ENCODE results near the gene HLX.

The HLX gene

GRCh38 chr1:220908757-220909156, 29.5 kb downstream of the HLX start:
- TF ChIP-seq ISL1 (CRISPR knock-in tag; IDR thresholded peaks at IDR 0.05) (no peak), ZC3H10 (CRISPR knock-in tag; IDR thresholded peaks at IDR 0.05) (no peak), ESRRG (CRISPR knock-in tag; IDR thresholded peaks at IDR 0.05) (no peak), ZFP30 (CRISPR knock-in tag; IDR thresholded peaks at IDR 0.05) (no peak), ARNTL (CRISPR knock-in tag; IDR thresholded peaks at IDR 0.05; ENCODE audit: borderline replicate concordance, low read depth) (no peak), POU6F1 (CRISPR knock-in tag; IDR thresholded peaks at IDR 0.05; ENCODE audit: borderline replicate concordance, low read depth) (no peak), BACH2 (CRISPR knock-in tag; IDR thresholded peaks at IDR 0.05; ENCODE audit: borderline replicate concordance) (no peak), PATZ1 (CRISPR knock-in tag; IDR thresholded peaks at IDR 0.05; ENCODE audit: borderline replicate concordance) (no peak), OSR1 (CRISPR knock-in tag; IDR thresholded peaks at IDR 0.05) (no peak), TOX (CRISPR knock-in tag; IDR thresholded peaks at IDR 0.05; ENCODE audit: borderline replicate concordance) (no peak), GLIS3 (CRISPR knock-in tag; IDR thresholded peaks at IDR 0.05) (no peak), SNAI2 (CRISPR knock-in tag; IDR thresholded peaks at IDR 0.05) (no peak)
- peak; percentile 77 for ATAC-seq

- no peak for ATAC-seq
These were observed 30.8 kb downstream of the HLX start for GRCh38 chr1:220910021-220910420.

GRCh38 chr1:220914283-220915116, 35.3 kb downstream of the HLX start:
- TF ChIP-seq ISL1 (CRISPR knock-in tag; IDR thresholded peaks at IDR 0.05) (no peak), ZFP30 (CRISPR knock-in tag; IDR thresholded peaks at IDR 0.05) (no peak), SNAI2 (CRISPR knock-in tag; IDR thresholded peaks at IDR 0.05) (no peak), TSHZ2 (CRISPR knock-in tag; IDR thresholded peaks at IDR 0.05) (no peak), ARNTL (CRISPR knock-in tag; IDR thresholded peaks at IDR 0.05; ENCODE audit: borderline replicate concordance, low read depth) (no peak), BACH2 (CRISPR knock-in tag; IDR thresholded peaks at IDR 0.05; ENCODE audit: borderline replicate concordance) (no peak), RARB (CRISPR knock-in tag; IDR thresholded peaks at IDR 0.05) (no peak), OSR1 (CRISPR knock-in tag; IDR thresholded peaks at IDR 0.05) (no peak), CSDC2 (CRISPR knock-in tag; IDR thresholded peaks at IDR 0.05) (no peak), ZC3H10 (CRISPR knock-in tag; IDR thresholded peaks at IDR 0.05) (no peak), ZNF8 (CRISPR knock-in tag; IDR thresholded peaks at IDR 0.05) (no peak), GLIS3 (CRISPR knock-in tag; IDR thresholded peaks at IDR 0.05) (no peak)
- no peak for ATAC-seq

More at GRCh38 chr1:220910021-220910420, 30.8 kb downstream of the HLX start:
- no peak for TF ChIP-seq BACH2 (CRISPR knock-in tag; IDR thresholded peaks at IDR 0.05; ENCODE audit: borderline replicate concordance)

- ATAC-seq: no peak
- TF ChIP-seq ZFP3 (CRISPR knock-in tag; IDR thresholded peaks at IDR 0.05) (no peak), GLIS3 (CRISPR knock-in tag; IDR thresholded peaks at IDR 0.05) (no peak), ESRRG (CRISPR knock-in tag; IDR thresholded peaks at IDR 0.05) (no peak), TSHZ2 (CRISPR knock-in tag; IDR thresholded peaks at IDR 0.05) (no peak), TOX (CRISPR knock-in tag; IDR thresholded peaks at IDR 0.05; ENCODE audit: borderline replicate concordance) (no peak), ARNTL (CRISPR knock-in tag; IDR thresholded peaks at IDR 0.05; ENCODE audit: borderline replicate concordance, low read depth) (no peak), BACH2 (CRISPR knock-in tag; IDR thresholded peaks at IDR 0.05; ENCODE audit: borderline replicate concordance) (no peak)
These were observed 35.8 kb downstream of the HLX start for GRCh38 chr1:220915117-220915440.
